B cell (primary cell): ENCODE data around the gene NME3. TPM values are rescaled to one million over a fixed set of nuclear protein-coding genes. Genes with fewer than 3 reads are reported as not detected.

Experiments used
- ATAC-seq: fragments of 200-7000 bp; cut with Tn5 transposase; one replicate; pipeline ENCODE4 v1.10.0; 2021; ENCODE audit warnings: low read depth, mild to moderate bottlenecking, moderate number of reproducible peaks, moderate library complexity
- CTCF ChIA-PET: fragments of 350-600 bp; sonication (Branson Sonifier 250); formaldehyde crosslinking; loops from one replicate; lab custom pipeline; 2021; ENCODE audit warnings: antibody characterized with exemption, inconsistent platforms; lab: Charles Lee
- POLR2A ChIA-PET: fragments of 350-600 bp; sonication (Branson Sonifier 250); formaldehyde crosslinking; loops from one replicate; lab custom pipeline; 2021; ENCODE audit warnings: antibody characterized with exemption; lab: Charles Lee
- DNase-seq: peaks from one replicate; pipeline ENCODE4 v3.0.0; 2013
- H2AFZ ChIP-seq: 2 replicates; pipeline ENCODE4 v1.6.1; 2012; ENCODE audit warnings: mild to moderate bottlenecking, low read depth, low read length; ENCODE audit not compliant: insufficient read depth, poor library complexity, severe bottlenecking
- H3K27ac ChIP-seq, 2 donors: 1 replicate in 1 of 2; 2 replicates in 1 of 2; pipeline ENCODE4 v1.5.1; 2012 to 2013; ENCODE audit warnings: low read length in 2 of 2, mild to moderate bottlenecking in 2 of 2, moderate library complexity in 1 of 2
- H3K27me3 ChIP-seq, 4 experiments: fragments of 200-600 bp in 1 of 4; sonication (generic) in 1 of 4; replicated peaks in 1 of 4; 1 replicate in 2 of 4; 2 replicates in 2 of 4; pipeline versions ENCODE4 v1.6.1 to v1.7.0; 2013 to 2016; ENCODE audit warnings: low read length in 3 of 4, mild to moderate bottlenecking in 2 of 4, mixed read lengths in 1 of 4, moderate library complexity in 1 of 4; ENCODE audit not compliant: insufficient read depth in 4 of 4, control insufficient read depth in 3 of 4; ENCODE audit errors: control extremely low read depth in 1 of 4
- H3K36me3 ChIP-seq, 2 experiments: replicated peaks in 1 of 2; 1 replicate in 1 of 2; 2 replicates in 1 of 2; pipeline versions ENCODE4 v1.6.1 to v1.7.1; 2013; ENCODE audit warnings: low read length in 1 of 2; ENCODE audit not compliant: insufficient read depth in 2 of 2, control insufficient read depth in 1 of 2; ENCODE audit errors: control extremely low read depth in 1 of 2, extremely low read depth in 1 of 2
- H3K4me1 ChIP-seq, 2 donors: fragments of 200-600 bp in 1 of 2; sonication (generic) in 1 of 2; 1 replicate in 1 of 2; 2 replicates in 1 of 2; pipeline versions ENCODE4 v1.5.1 to v1.6.1; 2013 to 2017; ENCODE audit warnings: low read length in 2 of 2; ENCODE audit not compliant: control insufficient read depth in 2 of 2, insufficient read depth in 2 of 2
- H3K4me2 ChIP-seq: replicated peaks from 2 replicates; pipeline ENCODE3; 2012; ENCODE audit warnings: mild to moderate bottlenecking, low read depth, low read length; ENCODE audit not compliant: poor library complexity, severe bottlenecking
- H3K4me3 ChIP-seq, 5 experiments: fragments of 200-600 bp in 1 of 5; sonication (generic) in 1 of 5; 1 replicate in 3 of 5; 2 replicates in 2 of 5; pipeline versions ENCODE4 v1.5.1 to v1.7.0; 2011 to 2016; ENCODE audit warnings: low read length in 4 of 5, mild to moderate bottlenecking in 4 of 5, low read depth in 2 of 5, control low read depth in 1 of 5, moderate library complexity in 1 of 5; ENCODE audit not compliant: insufficient read depth in 1 of 5; ENCODE audit errors: control extremely low read depth in 1 of 5, extremely low read depth in 1 of 5
- H3K79me2 ChIP-seq: fragments of 200-600 bp; sonication (generic); one replicate; pipeline ENCODE4 v1.6.0; 2016; ENCODE audit warnings: low read length; ENCODE audit not compliant: control insufficient read depth, insufficient read depth
- H3K9ac ChIP-seq: fragments of 200-600 bp; sonication (generic); 2 replicates; pipeline ENCODE4 v1.6.1; 2017; ENCODE audit warnings: mild to moderate bottlenecking, low read length, moderate library complexity
- H3K9me3 ChIP-seq, 3 donors: one replicate each; pipeline versions ENCODE4 v1.6.1 to v1.7.1; 2013; ENCODE audit warnings: low read length in 2 of 3; ENCODE audit not compliant: control insufficient read depth in 2 of 3, insufficient read depth in 1 of 3; ENCODE audit errors: control extremely low read depth in 1 of 3
- H4K20me1 ChIP-seq: 2 replicates; pipeline ENCODE4 v1.6.0; 2012; ENCODE audit warnings: mild to moderate bottlenecking, low read length; ENCODE audit not compliant: insufficient read depth, control insufficient read depth, poor library complexity, severe bottlenecking
- H3K27ac Mint-ChIP-seq: one replicate; pipeline ENCODE4 v1.8.0; 2021; ENCODE audit warnings: mixed read lengths
- H3K27me3 Mint-ChIP-seq: one replicate; pipeline ENCODE4 v1.8.0; 2021; ENCODE audit warnings: mixed read lengths
- H3K4me1 Mint-ChIP-seq: one replicate; pipeline ENCODE4 v1.8.0; 2021; ENCODE audit warnings: mixed read lengths
- H3K4me3 Mint-ChIP-seq: one replicate; pipeline ENCODE4 v1.8.0; 2021; ENCODE audit warnings: mixed read lengths
- H3K9me3 Mint-ChIP-seq: one replicate; pipeline ENCODE4 v1.8.0; 2022; ENCODE audit warnings: mixed read lengths; ENCODE audit not compliant: insufficient read depth
- EZH2 ChIP-seq: IDR thresholded peaks from 2 replicates; pipeline ENCODE4 v1.6.1; 2012; ENCODE audit warnings: borderline replicate concordance, low read depth, mild to moderate bottlenecking, moderate library complexity, low read length; ENCODE audit not compliant: insufficient read depth, poor library complexity, severe bottlenecking
- WGBS: methylation state at CpG from one replicate; pipeline ENCODE4 v1.1.5; 2013; ENCODE audit warnings: missing lambda C conversion rate; ENCODE audit not compliant: insufficient coverage; 5-methylcytosine and 5-hydroxymethylcytosine counted together
- intact Hi-C: fragments of 100-400 bp; cut with micrococcal nuclease; formaldehyde crosslinking; loops from one replicate; pipeline ENCODE4 v1.10.0; 2022
- polyA plus RNA-seq: library from polyadenylated mRNA; depleted of rRNA; stranded (reverse); fragments of >200 nt; gene quantifications from 2 replicates; pipeline ENCODE4 v1.2.3, GENCODE V29; 2012
- total RNA-seq, 2 donors: library from RNA; stranded (reverse); fragments of 120-200 nt in 1 of 2; gene quantifications; 1 replicate in 1 of 2; 2 replicates in 1 of 2; pipeline versions ENCODE4 v1.2.3 to v1.2.4, GENCODE V29; 2013 to 2022
- TF ChIP-seq, protein P1 (sequence below): fragments of 200-600 bp; IDR thresholded peaks from one replicate; pipeline ENCODE4 v1.8.0; 2022; ENCODE audit warnings: antibody characterized with exemption, mild to moderate bottlenecking

NME3 gene
- total and polyA plus RNA-seq, 2 donors (not counting 1 experiment from before 2014, with no cell fraction given): 63.2 to 150 TPM

DNA sequence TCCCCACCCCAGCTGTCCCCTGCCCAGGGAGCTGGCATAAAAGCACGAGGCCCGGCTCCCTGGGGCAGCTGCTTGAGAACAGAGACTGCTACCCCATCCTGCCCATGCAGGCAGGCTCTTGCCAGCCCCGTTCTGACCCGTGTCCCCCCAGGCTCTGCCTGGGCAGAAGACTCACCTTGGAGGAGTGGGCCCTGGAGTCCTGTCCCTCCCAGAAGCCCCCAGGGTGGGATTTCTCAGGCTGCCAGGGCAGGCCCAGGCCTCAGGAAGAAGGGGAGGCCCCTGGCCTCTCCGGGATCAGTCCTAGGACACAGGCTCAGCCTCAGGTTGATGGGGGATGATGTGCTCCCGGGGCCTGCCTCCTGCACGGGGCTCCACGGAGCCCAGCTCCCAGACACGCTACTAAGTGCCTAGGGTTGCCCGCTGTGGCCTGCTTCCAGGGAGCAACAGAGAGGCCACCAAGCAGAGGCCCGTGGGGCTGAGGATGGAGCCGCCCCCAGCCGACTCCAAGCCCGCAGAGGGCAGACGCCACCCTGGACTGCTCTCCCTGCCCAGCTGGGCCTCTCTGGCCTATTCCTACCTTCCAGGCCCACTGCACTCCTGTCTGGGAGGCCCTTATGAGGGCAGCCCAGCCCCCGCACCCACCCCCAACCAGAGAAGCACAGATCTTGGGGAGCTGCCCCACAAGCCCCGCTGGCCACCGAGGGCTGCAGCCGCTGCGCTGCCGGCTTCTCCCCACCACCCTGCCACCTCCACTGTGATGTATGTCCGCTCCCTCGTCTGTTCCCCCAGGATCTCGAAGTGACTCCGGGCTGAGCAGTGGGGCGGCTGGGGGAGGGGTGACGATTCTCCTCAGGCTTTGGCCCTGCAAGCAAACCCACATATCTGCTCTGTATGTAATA lies 1.7 kb downstream of the NME3 start:
- H3K4me1 ChIP-seq: peaks cover 21 to 28% of the 10 kb centered on the region in 2 donors
- Mint-ChIP-seq H3K4me1 (peaks cover 19% of the 10 kb centered on the region), H3K27ac (peak overlapping the region; percentile 75), H3K27me3 (no peaks in the 10 kb centered on the region), H3K4me3 (peak overlapping the region; percentile 84), H3K9me3 (no peaks in the 10 kb centered on the region)
- TF ChIP-seq, protein P1, sequence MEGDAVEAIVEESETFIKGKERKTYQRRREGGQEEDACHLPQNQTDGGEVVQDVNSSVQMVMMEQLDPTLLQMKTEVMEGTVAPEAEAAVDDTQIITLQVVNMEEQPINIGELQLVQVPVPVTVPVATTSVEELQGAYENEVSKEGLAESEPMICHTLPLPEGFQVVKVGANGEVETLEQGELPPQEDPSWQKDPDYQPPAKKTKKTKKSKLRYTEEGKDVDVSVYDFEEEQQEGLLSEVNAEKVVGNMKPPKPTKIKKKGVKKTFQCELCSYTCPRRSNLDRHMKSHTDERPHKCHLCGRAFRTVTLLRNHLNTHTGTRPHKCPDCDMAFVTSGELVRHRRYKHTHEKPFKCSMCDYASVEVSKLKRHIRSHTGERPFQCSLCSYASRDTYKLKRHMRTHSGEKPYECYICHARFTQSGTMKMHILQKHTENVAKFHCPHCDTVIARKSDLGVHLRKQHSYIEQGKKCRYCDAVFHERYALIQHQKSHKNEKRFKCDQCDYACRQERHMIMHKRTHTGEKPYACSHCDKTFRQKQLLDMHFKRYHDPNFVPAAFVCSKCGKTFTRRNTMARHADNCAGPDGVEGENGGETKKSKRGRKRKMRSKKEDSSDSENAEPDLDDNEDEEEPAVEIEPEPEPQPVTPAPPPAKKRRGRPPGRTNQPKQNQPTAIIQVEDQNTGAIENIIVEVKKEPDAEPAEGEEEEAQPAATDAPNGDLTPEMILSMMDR: no peak
- TF ChIP-seq EZH2: no peak
- H3K36me3 ChIP-seq: peaks cover 0 to 39% of the 10 kb centered on the region in 2 experiments
- H3K4me2 ChIP-seq: peak overlapping the region; percentile 99
- peaks cover 36% of the 10 kb centered on the region for H4K20me1 ChIP-seq
- no peak for ATAC-seq
- intact Hi-C loops: loop anchor here (5.0 kb wide), 2 partner anchors 158 to 357 kb away; partner anchors contain the start of gene UNKL
- peak overlapping the region in 1 of 2 donors; percentile 72 for H3K27ac ChIP-seq
- no peaks in the 10 kb centered on the region for H3K27me3 ChIP-seq
- no peaks in the 10 kb centered on the region for H3K9me3 ChIP-seq
- H2AFZ ChIP-seq: no peak overlapping the region
- H3K79me2 ChIP-seq: peaks cover 16% of the 10 kb centered on the region
- WGBS: 90% methylated on average over 21 of the region's 27 CpGs
- POLR2A ChIA-PET: interaction anchor here (0.6 to 4.4 kb wide), 4 partner anchors 9 to 348 kb away, joined by 3 to 27 read pairs (median 6); partner anchors contain the start of genes NUBP2 and SPSB3
- CTCF ChIA-PET: interaction anchor here (3.2 kb wide), 1 partner anchor 13 kb away, joined by 15 read pairs; the partner anchor contains the start of genes NUBP2 and SPSB3
- H3K4me3 ChIP-seq: no peak overlapping the region
- no peak overlapping the region for H3K9ac ChIP-seq
- DNase-seq: no peak
